HCT116 (cell line): Measurements from ENCODE around the gene LTBP1.

Experiments used
- CEBPB ChIP-seq: IDR thresholded peaks from 2 replicates; pipeline ENCODE4 v1.6.1; 2012; ENCODE audit warnings: low read depth
- CTCF ChIP-seq, 3 experiments: fragments of 200-600 bp in 1 of 3; sonication (generic) in 1 of 3; IDR thresholded peaks in 2 of 3; conservative IDR thresholded peaks in 1 of 3; 2 replicates each; pipeline ENCODE4 v1.5.1; 2012 to 2017; ENCODE audit warnings: low read depth in 2 of 3, low read length in 2 of 3, antibody characterized with exemption in 1 of 3, borderline replicate concordance in 1 of 3, control low read depth in 1 of 3, mild to moderate bottlenecking in 1 of 3, mixed read lengths in 1 of 3, mixed run types in 1 of 3, moderate library complexity in 1 of 3; ENCODE audit not compliant: insufficient read depth in 1 of 3
- EZH2 ChIP-seq: fragments of 200-600 bp; sonication (generic); IDR thresholded peaks from 2 replicates; pipeline ENCODE4 v1.6.1; 2017; ENCODE audit warnings: antibody characterized with exemption, mixed run types
- POLR2A ChIP-seq: IDR thresholded peaks from 2 replicates; pipeline ENCODE4 v1.7.0; 2011; ENCODE audit warnings: borderline replicate concordance; ENCODE audit not compliant: insufficient read depth, insufficient read length; ENCODE audit errors: extremely low read depth
- POLR2AphosphoS5 ChIP-seq: IDR thresholded peaks from 2 replicates; pipeline ENCODE4 v1.6.1; 2011; ENCODE audit warnings: mild to moderate bottlenecking, low read depth, low read length, moderate library complexity

GRCh38 chr2:33420726-33421125 is 474.0 kb downstream of the LTBP1 start:
- no peak for TF ChIP-seq CEBPB
- no peak for TF ChIP-seq CTCF (IDR thresholded peaks at IDR 0.05 in 2 of 3, conservative IDR thresholded peaks at IDR 0.05 in 1 of 3; ENCODE audit: borderline replicate concordance in 1 of 3, insufficient read depth in 1 of 3, low read depth in 2 of 3, low read length in 2 of 3)
- no peak for TF ChIP-seq EZH2
- TF ChIP-seq POLR2A: no peak
- TF ChIP-seq POLR2AphosphoS5: no peak
